ENCODE results near the gene FGD3. TPM values are rescaled to one million over a fixed set of nuclear protein-coding genes. Genes with fewer than 3 reads are reported as not detected.

Gene FGD3
- polyA plus RNA-seq, 1 experiment, result not detected

GRCh38 chr9:93079371-93079770 is 132.0 kb downstream of the FGD3 start:
- H3K27me3 ChIP-seq (ENCODE audit: control insufficient read depth, insufficient read depth, low read length), result no peaks in the 10 kb centered on the region
- TF ChIP-seq CTCF (IDR thresholded peaks at IDR 0.05; ENCODE audit: insufficient read depth, low read depth, low read length), result no peak
- POLR2A ChIA-PET, result no interaction called here
- CTCF ChIA-PET, result interaction anchor here (1.0 kb wide), 1 partner anchor 75 kb away, joined by 3 read pairs; no protein-coding TSS in a partner anchor
- DNase-seq (ENCODE audit: low read depth), result no peak
- no peak overlapping the region for H3K4me3 ChIP-seq (ENCODE audit: low read depth, low read length)
- no peaks in the 10 kb centered on the region for H3K36me3 ChIP-seq (ENCODE audit: control insufficient read depth, insufficient read depth, low read length)

GRCh38 chr9:93080406-93080805 is 133.1 kb downstream of the FGD3 start:
- CTCF ChIA-PET, result no interaction called here
- POLR2A ChIA-PET, result no interaction called here
- Histone ChIP-seq H3K27me3 (ENCODE audit: control insufficient read depth, insufficient read depth, low read length) (no peaks in the 10 kb centered on the region), H3K4me3 (ENCODE audit: low read depth, low read length) (no peak overlapping the region), H3K36me3 (ENCODE audit: control insufficient read depth, insufficient read depth, low read length) (no peaks in the 10 kb centered on the region)
- TF ChIP-seq CTCF (IDR thresholded peaks at IDR 0.05; ENCODE audit: insufficient read depth, low read depth, low read length), result no peak
- no peak for DNase-seq (ENCODE audit: low read depth)

DNA sequence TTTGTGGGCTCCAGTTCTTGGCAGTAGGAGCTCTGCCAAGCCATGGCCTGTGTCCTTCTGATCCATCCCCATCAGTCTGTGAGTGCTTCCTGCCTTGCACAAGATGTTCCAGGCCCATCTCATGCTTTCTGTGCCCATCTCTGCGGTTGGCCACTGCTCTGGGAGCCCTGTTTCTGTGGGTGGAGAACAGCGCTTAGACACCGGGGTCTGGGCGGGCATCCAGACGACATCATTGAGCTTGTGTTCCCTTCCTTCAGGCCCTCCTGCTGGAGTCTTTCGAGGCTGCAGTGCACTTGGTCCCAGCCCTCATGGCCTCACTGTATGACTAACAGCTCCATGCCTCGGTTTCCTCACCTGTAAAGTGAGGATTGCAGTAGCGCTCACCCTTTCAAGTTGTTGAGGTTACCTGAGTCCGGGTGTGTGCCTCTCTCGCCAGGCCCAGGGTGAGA is 133.8 kb downstream of the FGD3 start:
- DNase-seq (ENCODE audit: low read depth), result no peak
- no peaks in the 10 kb centered on the region for H3K36me3 ChIP-seq (ENCODE audit: control insufficient read depth, insufficient read depth, low read length)
- H3K4me3 ChIP-seq (ENCODE audit: low read depth, low read length), result no peak overlapping the region
- POLR2A ChIA-PET, result no interaction called here
- CTCF ChIA-PET, result no interaction called here
- TF ChIP-seq CTCF (IDR thresholded peaks at IDR 0.05; ENCODE audit: insufficient read depth, low read depth, low read length), result no peak
- no peaks in the 10 kb centered on the region for H3K27me3 ChIP-seq (ENCODE audit: control insufficient read depth, insufficient read depth, low read length)

DNA sequence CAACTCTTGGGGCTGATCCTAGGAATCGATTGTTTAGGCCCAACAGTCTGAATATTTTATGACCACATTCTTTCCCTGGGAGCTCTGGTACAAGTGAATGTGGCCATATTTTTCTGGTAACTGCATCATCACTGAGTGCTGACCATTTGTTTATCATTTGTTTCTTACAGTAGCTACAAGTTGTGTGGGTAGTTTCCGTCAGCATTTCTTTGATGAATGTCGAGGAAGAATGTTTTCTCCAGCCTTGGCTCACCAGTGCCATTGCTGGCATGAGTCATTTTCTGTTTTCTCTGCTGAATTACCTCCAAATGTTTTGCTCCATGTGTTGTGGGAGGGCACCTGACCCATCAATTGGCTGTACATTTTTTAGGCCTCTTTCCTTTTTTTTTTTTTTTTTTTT is 134.6 kb downstream of the FGD3 start:
- ChIA-PET POLR2A (no interaction called here), CTCF (no interaction called here)
- Histone ChIP-seq H3K4me3 (ENCODE audit: low read depth, low read length) (no peak overlapping the region), H3K27me3 (ENCODE audit: control insufficient read depth, insufficient read depth, low read length) (no peaks in the 10 kb centered on the region), H3K36me3 (ENCODE audit: control insufficient read depth, insufficient read depth, low read length) (no peaks in the 10 kb centered on the region)
- no peak for DNase-seq (ENCODE audit: low read depth)
- TF ChIP-seq CTCF (IDR thresholded peaks at IDR 0.05; ENCODE audit: insufficient read depth, low read depth, low read length), result no peak

- no peak for DNase-seq (ENCODE audit: low read depth)
- Histone ChIP-seq H3K27me3 (ENCODE audit: control insufficient read depth, insufficient read depth, low read length) (no peaks in the 10 kb centered on the region), H3K36me3 (ENCODE audit: control insufficient read depth, insufficient read depth, low read length) (no peaks in the 10 kb centered on the region), H3K4me3 (ENCODE audit: low read depth, low read length) (no peak overlapping the region)
- ChIA-PET POLR2A (no interaction called here), CTCF (no interaction called here)
- no peak for TF ChIP-seq CTCF (IDR thresholded peaks at IDR 0.05; ENCODE audit: insufficient read depth, low read depth, low read length)
Measured at GRCh38 chr9:93082841-93083411, 135.6 kb downstream of the FGD3 start.
